DOHH2 (cell line): Measurements from ENCODE around the gene KLF9.

Source experiments
- H3F3A ChIP-seq: fragments of 200-600 bp; sonication (generic), shearing (Covaris generic); 2 replicates; pipeline ENCODE4 v1.6.0; 2016; ENCODE audit warnings: antibody characterized with exemption, mild to moderate bottlenecking; ENCODE audit not compliant: control insufficient read depth, insufficient read depth
- H3K27ac ChIP-seq: fragments of 200-600 bp; sonication (generic); 2 replicates; pipeline ENCODE4 v1.5.1; 2014; ENCODE audit warnings: low read depth, mild to moderate bottlenecking, low read length, moderate library complexity
- H3K27me3 ChIP-seq: fragments of 200-600 bp; sonication (generic); 2 replicates; pipeline ENCODE4 v1.6.1; 2014; ENCODE audit warnings: mild to moderate bottlenecking, low read length, mixed read lengths; ENCODE audit not compliant: control insufficient read depth
- H3K36me3 ChIP-seq: fragments of 200-600 bp; sonication (generic); 2 replicates; pipeline ENCODE4 v1.6.1; 2014; ENCODE audit warnings: mild to moderate bottlenecking, low read length, moderate library complexity, mixed read lengths; ENCODE audit not compliant: control insufficient read depth
- H3K4me1 ChIP-seq: fragments of 200-600 bp; sonication (generic); 2 replicates; pipeline ENCODE4 v1.6.1; 2014; ENCODE audit warnings: mild to moderate bottlenecking, low read length, mixed read lengths; ENCODE audit not compliant: control insufficient read depth
- H3K4me2 ChIP-seq: fragments of 200-600 bp; sonication (generic); 2 replicates; pipeline ENCODE4 v1.6.0; 2014; ENCODE audit warnings: mild to moderate bottlenecking, low read length, moderate library complexity
- H3K4me3 ChIP-seq: fragments of 200-600 bp; sonication (generic); 2 replicates; pipeline ENCODE4 v1.5.1; 2014; ENCODE audit warnings: mild to moderate bottlenecking, low read length, mixed read lengths
- H3K79me2 ChIP-seq: fragments of 200-600 bp; sonication (generic); 2 replicates; pipeline ENCODE4 v1.6.1; 2014; ENCODE audit warnings: mild to moderate bottlenecking, low read length, mixed read lengths; ENCODE audit not compliant: control insufficient read depth
- H3K9me2 ChIP-seq: fragments of 200-600 bp; sonication (generic); replicated peaks from 2 replicates; pipeline ENCODE4 v1.6.1; 2014; ENCODE audit warnings: mild to moderate bottlenecking, low read length, mixed read lengths; ENCODE audit not compliant: control insufficient read depth
- H3K9me3 ChIP-seq: fragments of 200-600 bp; sonication (generic); 2 replicates; pipeline ENCODE4 v1.6.1; 2014; ENCODE audit warnings: antibody characterized with exemption, low read length, mixed read lengths; ENCODE audit not compliant: control insufficient read depth, insufficient read depth
- H4K20me1 ChIP-seq: fragments of 200-600 bp; sonication (generic); 2 replicates; pipeline ENCODE4 v1.6.0; 2014; ENCODE audit warnings: low read depth, mild to moderate bottlenecking, antibody characterized with exemption, low read length, moderate library complexity; ENCODE audit not compliant: control insufficient read depth, insufficient read depth
- EZH2phosphoT487 ChIP-seq: fragments of 200-600 bp; sonication (generic); IDR thresholded peaks from 2 replicates; pipeline ENCODE4 v1.6.1; 2017; ENCODE audit warnings: borderline replicate concordance, mild to moderate bottlenecking, antibody characterized with exemption, low read length, moderate library complexity, mixed read lengths
- TF ChIP-seq, protein P1 (sequence below): fragments of 200-600 bp; sonication (generic); IDR thresholded peaks from one replicate; pipeline ENCODE4 v1.5.1; 2014; ENCODE audit warnings: antibody characterized with exemption, mild to moderate bottlenecking, low read depth, low read length; ENCODE audit not compliant: poor library complexity, severe bottlenecking

The KLF9 gene

DNA sequence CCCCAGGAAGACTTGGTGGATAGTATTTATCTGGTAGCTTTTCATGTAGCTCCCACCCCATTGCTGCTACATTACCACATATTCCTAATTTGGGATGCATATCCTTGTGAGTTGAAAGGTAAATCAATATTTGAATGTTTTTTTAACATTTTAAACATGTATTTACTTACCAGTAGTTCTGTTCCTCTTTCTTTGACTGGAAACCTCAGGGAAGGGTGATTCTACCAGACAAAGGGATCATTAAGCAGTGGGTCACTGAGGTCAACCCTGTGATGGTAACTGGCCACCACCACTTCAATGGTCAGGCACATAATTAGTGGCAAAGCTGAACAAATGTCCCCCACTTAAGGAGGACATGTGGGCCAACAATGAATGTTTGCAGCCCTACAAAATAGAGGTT, 27.2 kb upstream of the KLF9 start:
- H3K9me2 ChIP-seq = no peaks in the 10 kb centered on the region
- no peaks in the 10 kb centered on the region for H3K4me1 ChIP-seq
- no peaks in the 10 kb centered on the region for H3F3A ChIP-seq
- no peak overlapping the region for H3K27ac ChIP-seq
- TF ChIP-seq, protein P1, sequence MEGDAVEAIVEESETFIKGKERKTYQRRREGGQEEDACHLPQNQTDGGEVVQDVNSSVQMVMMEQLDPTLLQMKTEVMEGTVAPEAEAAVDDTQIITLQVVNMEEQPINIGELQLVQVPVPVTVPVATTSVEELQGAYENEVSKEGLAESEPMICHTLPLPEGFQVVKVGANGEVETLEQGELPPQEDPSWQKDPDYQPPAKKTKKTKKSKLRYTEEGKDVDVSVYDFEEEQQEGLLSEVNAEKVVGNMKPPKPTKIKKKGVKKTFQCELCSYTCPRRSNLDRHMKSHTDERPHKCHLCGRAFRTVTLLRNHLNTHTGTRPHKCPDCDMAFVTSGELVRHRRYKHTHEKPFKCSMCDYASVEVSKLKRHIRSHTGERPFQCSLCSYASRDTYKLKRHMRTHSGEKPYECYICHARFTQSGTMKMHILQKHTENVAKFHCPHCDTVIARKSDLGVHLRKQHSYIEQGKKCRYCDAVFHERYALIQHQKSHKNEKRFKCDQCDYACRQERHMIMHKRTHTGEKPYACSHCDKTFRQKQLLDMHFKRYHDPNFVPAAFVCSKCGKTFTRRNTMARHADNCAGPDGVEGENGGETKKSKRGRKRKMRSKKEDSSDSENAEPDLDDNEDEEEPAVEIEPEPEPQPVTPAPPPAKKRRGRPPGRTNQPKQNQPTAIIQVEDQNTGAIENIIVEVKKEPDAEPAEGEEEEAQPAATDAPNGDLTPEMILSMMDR = no peak
- no peak for TF ChIP-seq EZH2phosphoT487
- H3K4me2 ChIP-seq = no peak overlapping the region
- no peaks in the 10 kb centered on the region for H3K9me3 ChIP-seq
- no peaks in the 10 kb centered on the region for H4K20me1 ChIP-seq
- no peak overlapping the region for H3K4me3 ChIP-seq
- H3K36me3 ChIP-seq = no peaks in the 10 kb centered on the region
- H3K79me2 ChIP-seq = no peaks in the 10 kb centered on the region
- H3K27me3 ChIP-seq = peaks cover 16% of the 10 kb centered on the region

DNA sequence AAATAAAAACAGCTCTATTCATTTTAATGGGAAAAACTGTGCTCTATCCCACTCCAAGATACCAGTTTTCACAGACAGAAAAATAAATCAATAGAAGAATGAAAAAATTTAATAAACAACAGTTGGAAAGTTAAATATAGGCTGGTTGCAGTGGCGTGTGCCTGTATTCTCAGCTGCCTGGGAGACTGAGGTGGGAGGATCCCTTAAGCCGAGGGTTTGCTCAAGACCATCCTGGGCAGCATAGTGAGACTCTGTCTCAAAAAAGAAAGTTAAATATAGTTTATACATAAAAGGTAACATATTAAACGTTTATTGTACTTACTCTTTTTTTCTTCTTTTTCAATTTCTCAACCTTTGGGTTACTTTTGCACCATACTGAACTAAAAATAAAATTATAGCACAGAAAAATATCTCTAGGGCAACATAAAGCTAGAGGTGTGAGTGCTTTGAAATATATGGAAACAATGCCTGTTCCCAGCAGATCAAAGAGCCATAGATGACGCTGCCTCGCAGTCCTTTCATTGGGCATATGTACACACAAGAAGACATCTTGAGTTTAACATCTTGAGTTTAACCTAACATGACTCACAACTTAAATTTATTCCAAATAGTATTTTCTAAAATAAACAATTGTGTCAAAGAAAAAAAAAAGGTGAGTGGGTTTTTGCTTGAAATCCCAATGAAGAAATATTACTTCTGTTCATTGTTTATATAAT, 25.7 kb upstream of the KLF9 start:
- H3K36me3 ChIP-seq = no peaks in the 10 kb centered on the region
- no peak overlapping the region for H3K27ac ChIP-seq
- no peaks in the 10 kb centered on the region for H3K4me1 ChIP-seq
- H3K27me3 ChIP-seq = peaks cover 16% of the 10 kb centered on the region
- no peak overlapping the region for H3K4me3 ChIP-seq
- no peaks in the 10 kb centered on the region for H3F3A ChIP-seq
- TF ChIP-seq, protein P1 = no peak
- no peak for TF ChIP-seq EZH2phosphoT487
- H3K4me2 ChIP-seq = no peak overlapping the region
- no peaks in the 10 kb centered on the region for H3K79me2 ChIP-seq
- no peaks in the 10 kb centered on the region for H3K9me3 ChIP-seq
- no peaks in the 10 kb centered on the region for H4K20me1 ChIP-seq
- H3K9me2 ChIP-seq = no peaks in the 10 kb centered on the region

- no peaks in the 10 kb centered on the region for H3K36me3 ChIP-seq
- no peaks in the 10 kb centered on the region for H3K9me3 ChIP-seq
- no peaks in the 10 kb centered on the region for H3K79me2 ChIP-seq
- no peak overlapping the region for H3K4me2 ChIP-seq
- TF ChIP-seq EZH2phosphoT487 = no peak
- TF ChIP-seq, protein P1 = no peak
- no peaks in the 10 kb centered on the region for H3K4me1 ChIP-seq
- no peak overlapping the region for H3K4me3 ChIP-seq
- no peaks in the 10 kb centered on the region for H4K20me1 ChIP-seq
- no peaks in the 10 kb centered on the region for H3K9me2 ChIP-seq
- H3F3A ChIP-seq = no peaks in the 10 kb centered on the region
- no peak overlapping the region for H3K27ac ChIP-seq
- peaks cover 16% of the 10 kb centered on the region for H3K27me3 ChIP-seq
These were observed 24.0 kb upstream of the KLF9 start for GRCh38 chr9:70438341-70438928.
